ENCODE results near the gene CCDC200.
"Not testable (repeated sequence)": the region's sequence is repeated elsewhere in the genome, so short reads cannot be mapped to it uniquely, and the experiment has no call there.

GRCh38 chr17:43233877-43234276 lies 5.5 kb upstream of the CCDC200 start, which contains the start of gene RNU2-1:
- TF ChIP-seq, protein P1, sequence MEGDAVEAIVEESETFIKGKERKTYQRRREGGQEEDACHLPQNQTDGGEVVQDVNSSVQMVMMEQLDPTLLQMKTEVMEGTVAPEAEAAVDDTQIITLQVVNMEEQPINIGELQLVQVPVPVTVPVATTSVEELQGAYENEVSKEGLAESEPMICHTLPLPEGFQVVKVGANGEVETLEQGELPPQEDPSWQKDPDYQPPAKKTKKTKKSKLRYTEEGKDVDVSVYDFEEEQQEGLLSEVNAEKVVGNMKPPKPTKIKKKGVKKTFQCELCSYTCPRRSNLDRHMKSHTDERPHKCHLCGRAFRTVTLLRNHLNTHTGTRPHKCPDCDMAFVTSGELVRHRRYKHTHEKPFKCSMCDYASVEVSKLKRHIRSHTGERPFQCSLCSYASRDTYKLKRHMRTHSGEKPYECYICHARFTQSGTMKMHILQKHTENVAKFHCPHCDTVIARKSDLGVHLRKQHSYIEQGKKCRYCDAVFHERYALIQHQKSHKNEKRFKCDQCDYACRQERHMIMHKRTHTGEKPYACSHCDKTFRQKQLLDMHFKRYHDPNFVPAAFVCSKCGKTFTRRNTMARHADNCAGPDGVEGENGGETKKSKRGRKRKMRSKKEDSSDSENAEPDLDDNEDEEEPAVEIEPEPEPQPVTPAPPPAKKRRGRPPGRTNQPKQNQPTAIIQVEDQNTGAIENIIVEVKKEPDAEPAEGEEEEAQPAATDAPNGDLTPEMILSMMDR (conservative IDR thresholded peaks at IDR 0.05): not testable (repeated sequence)
- TF ChIP-seq EZH2 (IDR thresholded peaks at IDR 0.05; ENCODE audit: low read depth): not testable (repeated sequence)

All from PC-9 (cell line).